HG03097 (cell line): ENCODE measurements around the gene CUEDC1.

ENCODE experiments used
- ATAC-seq: cut with Tn5 transposase; IDR thresholded peaks from one replicate; pipeline ENCODE4 v1.9.1; 2021; ENCODE audit not compliant: unreplicated experiment, low FRiP score

Gene CUEDC1

DNA sequence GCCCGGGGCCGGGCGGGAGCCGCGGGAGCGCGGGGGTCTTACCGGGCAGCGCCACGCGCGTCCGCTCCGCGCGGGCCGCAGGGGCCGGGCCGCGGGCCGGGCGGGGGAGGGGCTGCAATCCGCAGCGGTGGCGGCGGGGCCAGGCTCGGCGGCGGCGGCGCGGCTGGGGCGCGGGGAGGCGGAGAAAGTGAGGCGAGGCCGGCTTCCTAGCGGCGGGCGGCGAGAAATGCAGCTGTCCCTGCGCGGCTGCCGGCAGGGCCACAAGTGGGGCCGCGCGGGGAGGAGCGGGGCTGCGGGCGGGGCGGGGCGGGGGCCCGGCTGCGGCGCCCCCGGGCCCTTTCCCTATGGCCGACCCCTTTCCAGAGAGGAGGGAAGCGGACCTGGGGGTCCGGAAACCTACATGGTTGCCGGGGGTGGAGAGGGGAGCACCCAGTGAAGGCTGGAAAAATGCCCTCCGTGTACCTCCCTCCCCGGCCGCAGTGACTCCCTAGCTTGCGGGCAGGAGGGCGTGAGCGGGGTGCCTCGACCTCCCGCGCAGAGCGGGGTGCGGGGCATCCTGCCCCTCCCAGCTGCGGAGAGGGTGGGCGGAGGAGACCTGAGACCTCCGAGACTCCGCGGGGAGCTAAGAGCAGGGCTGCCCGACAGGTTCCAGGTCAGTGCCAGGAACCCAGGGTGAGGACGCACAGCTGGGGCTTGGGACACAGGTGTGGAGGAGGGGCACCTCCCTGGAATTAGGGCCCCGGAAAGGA is at the start of gene CUEDC1:
TSS of gene CUEDC1 (minus strand) at position 230 of the 749 bp plus-strand sequence. CDS start 69,848 bp downstream, outside the sequence.
- ATAC-seq = no peak

GRCh38 chr17:58004060-58004459 is 48.8 kb upstream of the CUEDC1 start:
- ATAC-seq = no peak

GRCh38 chr17:58002973-58003372 is 47.8 kb upstream of the CUEDC1 start:
- ATAC-seq = no peak

DNA sequence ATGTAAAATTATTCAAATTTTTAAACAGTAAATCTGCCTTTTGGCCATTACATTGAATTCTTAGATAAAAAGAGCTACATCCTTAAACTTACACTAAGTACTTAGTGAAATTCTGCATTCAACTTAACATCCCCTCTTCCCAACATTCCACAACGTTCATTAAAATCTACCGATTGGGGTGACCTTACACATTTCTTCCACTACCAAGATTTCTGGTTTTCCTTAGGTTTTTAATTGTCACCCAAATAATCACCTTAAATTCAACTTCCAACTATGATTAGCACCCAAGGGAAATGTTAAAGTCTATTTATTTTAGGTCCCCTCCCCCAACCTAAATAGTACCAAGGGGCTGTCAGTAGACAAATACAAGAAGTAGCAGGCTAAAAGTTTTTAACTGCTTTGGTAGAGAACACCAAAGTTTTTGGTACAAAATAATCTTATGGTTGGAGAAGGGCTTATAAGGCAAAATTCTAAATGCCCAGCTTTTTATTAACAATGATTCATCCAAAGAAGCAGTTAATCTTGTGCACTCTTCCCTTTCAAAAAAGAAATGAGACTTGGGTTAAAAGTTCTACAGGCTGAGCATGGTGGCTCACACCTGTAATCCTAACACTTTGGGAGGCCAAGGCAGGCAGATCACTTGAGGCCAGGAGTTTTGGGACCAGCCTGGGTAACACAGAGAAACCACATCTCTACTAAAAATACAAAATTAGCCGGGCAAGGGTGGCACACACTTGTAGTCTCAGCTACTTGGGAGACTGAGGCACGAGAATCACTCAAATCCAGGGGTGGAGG is 47.1 kb upstream of the CUEDC1 start:
- no peak for ATAC-seq

DNA sequence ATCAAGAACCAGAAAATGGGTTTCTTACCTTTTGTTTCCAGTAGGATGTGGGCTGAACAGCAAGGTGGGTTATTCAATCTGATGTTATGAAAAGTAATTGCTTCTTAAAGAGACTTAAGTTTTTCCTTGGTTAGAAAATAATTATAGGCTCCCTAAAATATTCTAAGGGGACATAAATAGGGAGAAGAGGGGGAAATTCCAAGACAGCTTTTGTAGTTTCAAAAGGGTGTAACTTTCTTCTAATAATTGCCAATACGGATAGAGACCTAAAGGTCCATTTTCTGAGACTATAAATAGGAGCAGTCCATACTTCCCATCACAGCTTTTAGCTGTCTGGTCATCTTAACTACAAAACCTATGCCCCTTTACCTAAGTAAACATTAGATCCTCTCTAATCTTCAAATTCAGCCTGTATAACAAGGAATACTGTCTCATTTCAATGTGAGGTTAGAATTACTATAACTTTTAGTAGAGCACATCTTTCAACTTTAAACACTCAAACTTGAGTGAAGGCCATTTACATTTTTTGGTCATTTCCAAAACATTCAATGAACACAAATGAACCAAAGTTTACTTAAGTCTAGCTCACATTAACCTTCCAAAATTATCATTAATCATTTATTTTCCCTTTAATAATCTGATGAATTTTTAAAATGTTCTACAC is 46.4 kb upstream of the CUEDC1 start:
- no peak for ATAC-seq

- no peak for ATAC-seq
Observed at GRCh38 chr17:57999496-58000017, 44.3 kb upstream of the CUEDC1 start.

DNA sequence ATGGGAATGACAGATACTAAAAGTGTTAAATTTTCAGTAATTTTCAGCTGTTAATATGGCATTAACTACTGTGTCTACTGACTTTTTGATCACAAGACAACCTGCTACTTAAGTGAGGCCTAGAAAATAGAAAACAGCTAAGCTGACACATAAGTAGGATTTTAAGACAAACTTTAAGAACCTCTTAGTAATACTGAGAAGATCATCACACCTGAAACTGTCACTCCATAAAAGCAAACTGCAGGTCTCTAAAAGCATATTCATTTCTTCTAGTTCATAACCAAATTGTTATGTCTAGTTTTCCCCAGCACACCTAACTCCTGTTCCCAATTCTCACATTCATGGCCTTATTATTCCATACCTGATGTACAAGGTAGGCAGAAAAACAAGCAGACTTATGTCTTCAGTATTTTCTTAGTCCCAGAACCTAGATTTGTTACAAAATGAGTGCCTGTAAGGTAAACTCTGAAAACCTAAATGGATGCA is 43.8 kb upstream of the CUEDC1 start:
- ATAC-seq = no peak

GRCh38 chr17:57997085-57997809 is 42.0 kb upstream of the CUEDC1 start:
- ATAC-seq = no peak

- ATAC-seq = no peak
Observed at GRCh38 chr17:57995076-57995956, 40.1 kb upstream of the CUEDC1 start.

GRCh38 chr17:57994436-57994835 is 39.2 kb upstream of the CUEDC1 start:
- ATAC-seq = no peak

- no peak for ATAC-seq
Observed at GRCh38 chr17:57993471-57994365, 38.5 kb upstream of the CUEDC1 start.

DNA sequence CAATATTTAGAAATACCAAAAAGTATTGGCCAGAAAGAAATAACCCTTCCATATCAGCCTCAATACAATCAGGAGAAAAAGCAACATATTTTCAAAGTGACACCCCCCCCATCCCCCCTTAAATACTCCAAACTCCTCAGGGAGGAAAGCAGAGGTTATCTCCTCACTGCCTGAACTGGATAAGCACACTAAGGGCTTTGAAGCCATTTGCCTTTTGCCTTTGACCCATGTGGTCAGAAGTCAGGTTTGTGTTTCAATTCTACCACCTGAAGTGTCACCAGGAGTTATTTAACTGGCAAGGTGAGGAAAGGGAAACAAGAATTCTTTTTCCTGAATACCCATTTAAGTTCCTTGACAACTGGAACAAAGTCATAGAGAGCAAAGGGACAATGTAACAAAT is 36.3 kb upstream of the CUEDC1 start:
- no peak for ATAC-seq

- ATAC-seq = no peak
Observed at GRCh38 chr17:57990037-57990436, 34.8 kb upstream of the CUEDC1 start.

DNA sequence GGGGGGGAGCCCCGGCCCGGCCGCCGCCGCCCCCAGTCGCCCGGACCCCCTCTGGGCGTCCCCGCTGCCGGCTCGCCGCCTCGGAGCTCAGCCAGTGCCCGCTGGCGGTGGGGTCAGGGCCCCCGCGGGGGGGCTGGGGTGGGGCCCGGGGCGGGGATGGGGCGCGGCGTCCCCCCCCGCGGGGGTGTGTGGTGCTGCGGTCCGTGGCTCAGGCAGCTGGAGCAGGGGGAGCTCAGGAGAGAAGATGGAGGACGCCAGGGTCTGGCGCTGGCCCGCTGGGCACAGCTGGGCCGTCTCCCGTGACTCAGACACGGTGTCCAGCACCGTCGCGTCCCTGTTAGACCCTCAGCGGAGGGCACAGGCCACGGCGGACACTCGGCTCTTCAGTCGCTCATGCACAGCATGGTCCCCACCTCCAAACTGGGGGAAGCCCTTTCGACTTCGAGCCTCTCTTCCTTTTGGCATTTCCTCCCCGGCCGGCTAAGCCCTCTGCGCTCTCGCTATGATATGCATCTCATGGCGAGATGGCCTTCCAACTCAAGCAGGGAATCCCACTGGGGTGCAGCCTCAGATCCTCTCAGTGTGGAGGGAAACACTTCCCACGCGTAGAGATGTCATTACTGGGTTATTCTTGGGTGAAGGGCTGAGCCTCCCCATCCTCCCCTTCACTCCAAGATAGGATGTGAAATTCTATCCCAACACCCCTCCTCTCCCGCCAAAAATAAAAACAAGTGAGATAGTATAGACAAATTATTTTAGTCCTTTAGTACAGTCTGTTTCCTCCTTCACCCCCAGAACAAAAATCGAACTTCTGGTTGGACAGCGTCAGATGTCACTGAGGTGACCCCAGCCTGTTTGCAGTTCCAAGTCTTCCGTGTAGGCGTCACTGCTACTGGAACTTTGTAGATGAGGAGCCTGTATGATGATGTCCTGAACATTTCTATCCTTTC is 33.4 kb upstream of the CUEDC1 start:
- peak; percentile 56 for ATAC-seq

- peak; percentile 51 for ATAC-seq
Observed at GRCh38 chr17:57987581-57988300, 32.5 kb upstream of the CUEDC1 start, which contains the start of gene VEZF1. TSS of gene VEZF1 (minus strand) at chr17:57988254. CDS start at chr17:57988111, 143 bp downstream.

GRCh38 chr17:57986841-57987580 is 31.8 kb upstream of the CUEDC1 start:
- ATAC-seq = no peak
